ENCODE data around the gene PTGES2. TPM values are rescaled to one million over a fixed set of nuclear protein-coding genes. Genes with fewer than 3 reads are reported as not detected.

PTGES2 gene
- polyA plus RNA-seq, 1 experiment, result 91.9 TPM

DNA sequence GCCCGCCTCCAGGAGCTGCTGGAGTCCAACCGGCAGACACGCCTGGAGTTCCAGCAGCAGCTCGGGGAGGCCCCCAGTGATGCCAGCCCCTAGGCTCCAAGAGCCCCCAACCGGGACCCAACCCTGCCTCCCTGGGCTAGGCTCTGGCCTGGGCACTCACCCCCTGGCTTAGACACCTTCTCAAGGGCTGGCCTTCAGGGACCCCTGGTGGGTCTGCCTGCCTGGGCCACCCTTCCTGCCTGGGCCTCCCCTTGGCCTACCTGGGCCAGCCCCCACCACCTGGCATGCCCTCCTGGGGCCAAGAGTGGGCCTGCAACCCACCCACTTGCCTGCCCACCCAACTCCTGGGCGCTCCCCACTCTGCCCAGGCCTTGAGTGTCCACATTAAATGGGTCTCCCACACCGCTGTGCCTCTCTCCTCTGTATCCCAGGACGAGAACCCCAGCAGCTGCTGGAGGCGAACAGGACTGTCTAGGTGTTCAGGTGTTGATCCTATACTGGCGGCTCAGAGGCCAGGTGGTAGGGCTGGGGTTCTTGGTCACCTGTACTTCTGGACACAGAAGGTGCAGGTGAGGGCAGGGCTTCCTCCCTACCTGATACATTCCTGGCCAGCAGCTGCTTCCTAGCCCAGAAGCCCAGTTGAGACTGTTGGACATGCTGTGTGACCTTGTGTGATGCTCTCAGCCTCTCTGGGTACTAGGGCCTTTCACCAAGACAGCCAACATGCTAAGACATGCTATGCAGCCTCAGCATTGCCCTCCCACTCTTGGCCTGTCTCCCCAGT lies 36.2 kb upstream of the PTGES2 start:
- CTCF ChIA-PET, result interaction anchor here (1.2 to 1.4 kb wide), 2 partner anchors 18 to 46 kb away, joined by 4 to 5 read pairs; no protein-coding TSS in a partner anchor
- TF ChIP-seq, protein P1, sequence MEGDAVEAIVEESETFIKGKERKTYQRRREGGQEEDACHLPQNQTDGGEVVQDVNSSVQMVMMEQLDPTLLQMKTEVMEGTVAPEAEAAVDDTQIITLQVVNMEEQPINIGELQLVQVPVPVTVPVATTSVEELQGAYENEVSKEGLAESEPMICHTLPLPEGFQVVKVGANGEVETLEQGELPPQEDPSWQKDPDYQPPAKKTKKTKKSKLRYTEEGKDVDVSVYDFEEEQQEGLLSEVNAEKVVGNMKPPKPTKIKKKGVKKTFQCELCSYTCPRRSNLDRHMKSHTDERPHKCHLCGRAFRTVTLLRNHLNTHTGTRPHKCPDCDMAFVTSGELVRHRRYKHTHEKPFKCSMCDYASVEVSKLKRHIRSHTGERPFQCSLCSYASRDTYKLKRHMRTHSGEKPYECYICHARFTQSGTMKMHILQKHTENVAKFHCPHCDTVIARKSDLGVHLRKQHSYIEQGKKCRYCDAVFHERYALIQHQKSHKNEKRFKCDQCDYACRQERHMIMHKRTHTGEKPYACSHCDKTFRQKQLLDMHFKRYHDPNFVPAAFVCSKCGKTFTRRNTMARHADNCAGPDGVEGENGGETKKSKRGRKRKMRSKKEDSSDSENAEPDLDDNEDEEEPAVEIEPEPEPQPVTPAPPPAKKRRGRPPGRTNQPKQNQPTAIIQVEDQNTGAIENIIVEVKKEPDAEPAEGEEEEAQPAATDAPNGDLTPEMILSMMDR (IDR thresholded peaks at IDR 0.05; ENCODE audit: insufficient read depth, low read depth, low read length), result no peak
- POLR2A ChIA-PET, result no interaction called here
- Histone ChIP-seq H3K4me3 (ENCODE audit: low read depth, low read length) (no peak overlapping the region), H3K36me3 (ENCODE audit: control insufficient read depth, insufficient read depth, low read length) (peaks cover 26% of the 10 kb centered on the region), H3K27me3 (ENCODE audit: control insufficient read depth, insufficient read depth, low read length) (no peaks in the 10 kb centered on the region)
- no peak for DNase-seq (ENCODE audit: low read depth)

DNA sequence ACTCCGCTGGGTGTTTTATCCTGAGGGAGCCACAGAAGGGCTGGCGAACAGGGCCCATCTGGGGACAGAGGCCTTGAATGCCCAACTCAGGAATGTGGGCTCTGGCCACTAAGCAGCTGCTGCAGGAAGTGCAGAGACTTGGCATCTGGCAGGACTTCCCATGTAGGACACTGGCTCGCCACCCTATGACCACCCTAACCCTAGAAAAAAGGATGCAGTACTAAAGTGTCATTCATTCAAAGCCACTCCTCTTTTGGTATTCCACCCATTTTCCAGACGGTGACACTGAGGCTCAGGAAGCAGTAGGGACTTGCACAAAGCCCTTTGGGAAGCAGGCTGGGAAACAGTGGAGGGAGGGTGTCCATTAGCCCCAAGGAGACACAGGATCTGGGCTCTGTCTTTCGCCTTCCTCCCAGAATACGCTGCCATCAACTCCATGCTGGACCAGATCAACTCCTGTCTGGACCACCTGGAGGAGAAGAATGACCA lies 35.5 kb upstream of the PTGES2 start:
- ChIA-PET CTCF (interaction anchor here (1.4 kb wide), 1 partner anchor 18 kb away, joined by 4 read pairs; no protein-coding TSS in a partner anchor), POLR2A (no interaction called here)
- Histone ChIP-seq H3K36me3 (ENCODE audit: control insufficient read depth, insufficient read depth, low read length) (peaks cover 26% of the 10 kb centered on the region), H3K4me3 (ENCODE audit: low read depth, low read length) (no peak overlapping the region), H3K27me3 (ENCODE audit: control insufficient read depth, insufficient read depth, low read length) (no peaks in the 10 kb centered on the region)
- DNase-seq (ENCODE audit: low read depth), result no peak
- TF ChIP-seq, protein P1 (IDR thresholded peaks at IDR 0.05; ENCODE audit: insufficient read depth, low read depth, low read length), result no peak

DNA sequence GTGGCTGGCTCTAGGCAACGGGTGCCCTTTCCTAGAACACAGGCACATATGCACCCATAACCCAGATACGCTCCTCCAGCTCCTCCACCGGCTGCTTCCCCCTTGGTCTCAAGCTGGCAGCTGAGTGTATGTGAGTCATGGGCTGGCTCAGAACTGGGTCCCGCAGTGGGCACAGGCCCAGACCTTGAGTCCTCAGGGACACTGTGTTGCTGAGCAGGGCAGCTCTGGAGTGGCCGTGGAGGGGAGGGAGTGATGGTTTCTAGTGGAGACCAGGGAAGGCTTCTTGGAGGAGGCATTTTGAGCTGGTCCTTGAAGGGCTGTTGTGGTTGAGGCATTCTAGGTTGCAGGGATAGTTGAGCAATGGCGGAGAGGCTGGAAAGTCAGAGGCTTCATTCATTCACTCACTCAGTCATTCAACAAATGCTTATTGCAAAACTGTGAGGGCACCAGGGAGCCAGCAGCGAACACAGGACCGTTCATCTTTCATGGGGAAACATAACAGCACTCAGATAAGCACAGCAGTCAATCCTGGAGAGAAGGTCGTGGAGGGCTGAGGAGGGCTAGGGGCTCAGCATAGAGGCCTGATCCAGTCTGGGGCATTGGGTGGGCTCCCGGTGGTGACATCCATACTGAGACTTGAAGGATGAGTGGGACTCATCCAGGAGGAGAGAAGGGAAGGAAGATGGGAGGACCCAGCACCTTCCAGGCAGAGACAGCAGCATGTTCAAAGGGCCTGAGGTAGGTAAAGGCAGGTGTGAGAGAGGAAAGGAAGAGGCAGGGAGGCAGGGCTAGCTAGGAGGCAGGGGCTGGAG lies 34.9 kb upstream of the PTGES2 start:
- Histone ChIP-seq H3K4me3 (ENCODE audit: low read depth, low read length) (no peak overlapping the region), H3K27me3 (ENCODE audit: control insufficient read depth, insufficient read depth, low read length) (no peaks in the 10 kb centered on the region), H3K36me3 (ENCODE audit: control insufficient read depth, insufficient read depth, low read length) (peaks cover 20% of the 10 kb centered on the region)
- TF ChIP-seq, protein P1 (IDR thresholded peaks at IDR 0.05; ENCODE audit: insufficient read depth, low read depth, low read length), result no peak
- CTCF ChIA-PET, result no interaction called here
- POLR2A ChIA-PET, result no interaction called here
- no peak for DNase-seq (ENCODE audit: low read depth)

DNA sequence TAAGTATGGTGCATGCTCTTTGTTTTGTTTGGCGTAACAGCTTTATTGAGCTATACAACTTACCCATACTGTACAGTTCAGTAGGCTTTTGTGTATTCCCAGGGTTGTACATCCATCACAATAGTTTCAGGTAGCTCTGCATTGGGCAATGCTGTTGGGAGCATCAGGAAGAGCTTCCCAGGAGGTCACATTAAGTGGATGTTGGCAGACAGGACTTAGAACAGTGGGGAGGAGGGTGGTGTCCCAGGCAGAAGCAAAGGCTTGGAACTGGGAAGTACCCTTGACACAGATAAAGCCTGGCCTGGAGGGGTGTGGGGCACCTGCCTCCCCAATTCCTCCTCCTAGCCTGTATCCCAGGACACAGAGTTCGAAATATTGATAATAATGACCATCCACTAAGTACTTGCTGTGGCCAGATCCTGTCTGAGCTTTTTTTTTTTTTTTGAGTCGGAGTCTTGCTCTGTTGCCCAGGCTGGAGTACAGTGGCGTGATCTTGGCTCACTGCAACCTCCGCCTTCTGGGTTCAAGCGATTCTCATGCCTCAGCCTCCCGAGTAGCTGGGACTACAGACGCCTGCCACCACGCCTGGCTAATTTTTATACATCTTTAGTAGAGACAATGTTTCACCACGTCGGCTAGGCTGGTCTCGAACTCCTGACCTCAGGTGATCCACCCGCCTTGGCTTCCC lies 33.8 kb upstream of the PTGES2 start:
- ChIA-PET CTCF (interaction anchor here (0.6 to 0.9 kb wide), 2 partner anchors 18 to 43 kb away, joined by 3 read pairs; no protein-coding TSS in a partner anchor), POLR2A (no interaction called here)
- H3K4me3 ChIP-seq (ENCODE audit: low read depth, low read length), result no peak overlapping the region
- TF ChIP-seq, protein P1 (IDR thresholded peaks at IDR 0.05; ENCODE audit: insufficient read depth, low read depth, low read length), result no peak
- H3K36me3 ChIP-seq (ENCODE audit: control insufficient read depth, insufficient read depth, low read length), result peaks cover 20% of the 10 kb centered on the region
- no peaks in the 10 kb centered on the region for H3K27me3 ChIP-seq (ENCODE audit: control insufficient read depth, insufficient read depth, low read length)
- DNase-seq (ENCODE audit: low read depth), result no peak
